ENCODE results near the gene TIMM21. TPM values are rescaled to one million over a fixed set of nuclear protein-coding genes. Genes with fewer than 3 reads are reported as not detected.

TIMM21 gene
- total RNA-seq, 1 experiment from 2014 or later: 46.0 TPM

DNA sequence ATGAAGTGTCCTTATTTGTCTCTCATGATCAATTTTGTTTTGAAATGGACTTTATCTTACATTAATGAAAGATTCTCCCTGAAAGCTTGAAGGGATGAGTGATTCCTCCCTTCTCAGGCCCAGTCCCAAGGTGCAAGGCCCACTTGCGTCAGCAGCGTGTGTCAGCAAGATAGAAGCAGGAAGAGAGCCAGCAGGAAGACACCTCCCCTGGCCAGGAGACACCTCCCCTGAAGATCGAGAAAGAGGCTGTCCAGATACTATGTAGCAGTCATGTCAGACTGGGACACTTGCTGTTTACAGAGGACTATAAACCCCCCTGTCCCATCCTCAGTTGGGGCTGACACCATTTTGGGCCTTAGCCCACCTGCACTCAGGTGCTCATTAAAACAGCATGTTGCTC, 38.3 kb downstream of the TIMM21 start:
- Histone ChIP-seq H3T11ph (ENCODE audit: low read length) (no peak overlapping the region), H3K23ac (ENCODE audit: insufficient read length, low read depth, low read length) (no peak overlapping the region), H3K4me2 (ENCODE audit: insufficient read depth, insufficient read length, low read length) (no peak overlapping the region), H2BK15ac (ENCODE audit: low read depth, low read length) (no peak overlapping the region), H3K79me1 (ENCODE audit: insufficient read depth, low read depth, low read length, poor library complexity, severe bottlenecking) (no peaks in the 10 kb centered on the region), H2AFZ (ENCODE audit: low read length) (no peak overlapping the region), H2BK5ac (ENCODE audit: insufficient read length, low read length) (no peak overlapping the region), H3K18ac (ENCODE audit: insufficient read length, low read depth, low read length) (no peak overlapping the region), H4K20me1 (ENCODE audit: control insufficient read depth, insufficient read depth, insufficient read length) (no peaks in the 10 kb centered on the region), H3K79me2 (ENCODE audit: insufficient read depth, low read length) (no peaks in the 10 kb centered on the region), H3K27me3 (ENCODE audit: insufficient read depth, low read length) (no peaks in the 10 kb centered on the region), H3K27ac (ENCODE audit: insufficient read length, low read depth, low read length) (no peak overlapping the region), H4K5ac (ENCODE audit: insufficient read length, low read depth, low read length) (no peak overlapping the region), H2BK12ac (ENCODE audit: insufficient read length, low read depth, low read length) (no peak overlapping the region), H4K8ac (replicated peaks; ENCODE audit: insufficient read length, low read depth, low read length) (no peak overlapping the region), H3K56ac (ENCODE audit: insufficient read length, low read depth, low read length) (no peak overlapping the region), H3K23me2 (ENCODE audit: insufficient read length, low read depth, low read length, poor library complexity, severe bottlenecking) (no peaks in the 10 kb centered on the region), H2BK120ac (ENCODE audit: low read depth, low read length, poor library complexity, severe bottlenecking) (no peak overlapping the region), H3K4ac (ENCODE audit: low read depth, low read length) (no peak overlapping the region), H3K4me1 (ENCODE audit: insufficient read depth, low read length) (no peaks in the 10 kb centered on the region; the same call in 1 of the 2 replicates), H3K9me3 (ENCODE audit: control insufficient read depth, low read depth, low read length) (no peaks in the 10 kb centered on the region), H2BK20ac (ENCODE audit: low read depth, low read length, poor library complexity, severe bottlenecking) (no peak overlapping the region), H4K91ac (ENCODE audit: insufficient read length, low read depth, low read length) (no peak overlapping the region), H3K14ac (ENCODE audit: insufficient read depth, low read length) (no peak overlapping the region), H2AK5ac (ENCODE audit: insufficient read length, low read length) (no peak overlapping the region), H3K9ac (ENCODE audit: extremely low read depth, insufficient read length, low read length) (no peak overlapping the region)
- no peak overlapping the region for H3K4me3 Mint-ChIP-seq
- WGBS (ENCODE audit: extremely low coverage, insufficient read length, low lambda C conversion rate): no CpG with 5 or more reads among the region's 3 CpGs
- H3K27me3 Mint-ChIP-seq (ENCODE audit: low read depth): peaks cover 3% of the 10 kb centered on the region
- peaks cover 17 to 24% of the 10 kb centered on the region in 2 experiments for H3K4me1 Mint-ChIP-seq
- H3K27ac Mint-ChIP-seq: no peak overlapping the region
- H3K9me3 Mint-ChIP-seq: no peaks in the 10 kb centered on the region
- TF ChIP-seq, protein P1, sequence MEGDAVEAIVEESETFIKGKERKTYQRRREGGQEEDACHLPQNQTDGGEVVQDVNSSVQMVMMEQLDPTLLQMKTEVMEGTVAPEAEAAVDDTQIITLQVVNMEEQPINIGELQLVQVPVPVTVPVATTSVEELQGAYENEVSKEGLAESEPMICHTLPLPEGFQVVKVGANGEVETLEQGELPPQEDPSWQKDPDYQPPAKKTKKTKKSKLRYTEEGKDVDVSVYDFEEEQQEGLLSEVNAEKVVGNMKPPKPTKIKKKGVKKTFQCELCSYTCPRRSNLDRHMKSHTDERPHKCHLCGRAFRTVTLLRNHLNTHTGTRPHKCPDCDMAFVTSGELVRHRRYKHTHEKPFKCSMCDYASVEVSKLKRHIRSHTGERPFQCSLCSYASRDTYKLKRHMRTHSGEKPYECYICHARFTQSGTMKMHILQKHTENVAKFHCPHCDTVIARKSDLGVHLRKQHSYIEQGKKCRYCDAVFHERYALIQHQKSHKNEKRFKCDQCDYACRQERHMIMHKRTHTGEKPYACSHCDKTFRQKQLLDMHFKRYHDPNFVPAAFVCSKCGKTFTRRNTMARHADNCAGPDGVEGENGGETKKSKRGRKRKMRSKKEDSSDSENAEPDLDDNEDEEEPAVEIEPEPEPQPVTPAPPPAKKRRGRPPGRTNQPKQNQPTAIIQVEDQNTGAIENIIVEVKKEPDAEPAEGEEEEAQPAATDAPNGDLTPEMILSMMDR (conservative IDR thresholded peaks at IDR 0.05): no peak
- DNase-seq: no peak
- H3K36me3 Mint-ChIP-seq (ENCODE audit: insufficient read depth in 1 of 3, low read depth in 3 of 3): no peaks in the 10 kb centered on the region
